ENCODE results near the gene UBE2O.
"Not testable (repeated sequence)": the region's sequence is repeated elsewhere in the genome, so short reads cannot be mapped to it uniquely, and the experiment has no call there.

UBE2O gene

DNA sequence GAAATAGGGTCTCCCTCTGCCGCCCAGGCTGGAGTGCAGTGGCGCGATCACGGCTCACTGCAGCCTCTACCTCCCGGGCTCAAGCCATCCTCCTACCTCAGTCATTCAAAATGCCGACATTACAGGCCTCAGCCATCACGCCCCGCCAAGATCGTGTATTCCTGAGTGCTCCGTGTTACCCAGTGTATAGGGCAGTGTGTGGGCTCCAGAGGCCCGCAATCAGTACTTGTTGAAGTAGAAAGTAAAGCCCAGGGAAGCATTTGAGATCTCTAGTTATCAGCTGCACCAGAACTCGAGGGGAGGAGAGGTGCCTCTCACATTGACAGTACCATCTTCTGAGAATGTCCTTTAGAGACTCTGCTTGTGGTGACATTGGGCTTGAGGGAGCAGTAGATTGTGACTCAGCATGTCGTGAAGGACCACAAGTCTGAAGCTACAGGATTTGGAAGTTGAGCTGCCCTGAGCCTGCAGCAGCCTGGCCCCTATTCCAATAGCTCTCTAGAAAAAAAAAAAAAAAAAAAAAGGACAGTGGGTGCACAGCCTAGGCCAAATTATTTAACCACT lies 98.1 kb downstream of the UBE2O start:
- H3K27ac Mint-ChIP-seq = peak overlapping the region; percentile 97
- peaks cover 9% of the 10 kb centered on the region for H3K36me3 Mint-ChIP-seq
- H3K27me3 Mint-ChIP-seq = peaks cover 26% of the 10 kb centered on the region
- H3K4me3 Mint-ChIP-seq = peak overlapping the region; percentile 87
- no peaks in the 10 kb centered on the region for H3K9me3 Mint-ChIP-seq
- no peak for DNase-seq
- CTCF ChIA-PET = interaction anchor here (1.0 to 1.5 kb wide), 2 partner anchors 31 to 42 kb away, joined by 4 read pairs; no protein-coding TSS in a partner anchor
- peaks cover 33% of the 10 kb centered on the region for H3K4me1 Mint-ChIP-seq

DNA sequence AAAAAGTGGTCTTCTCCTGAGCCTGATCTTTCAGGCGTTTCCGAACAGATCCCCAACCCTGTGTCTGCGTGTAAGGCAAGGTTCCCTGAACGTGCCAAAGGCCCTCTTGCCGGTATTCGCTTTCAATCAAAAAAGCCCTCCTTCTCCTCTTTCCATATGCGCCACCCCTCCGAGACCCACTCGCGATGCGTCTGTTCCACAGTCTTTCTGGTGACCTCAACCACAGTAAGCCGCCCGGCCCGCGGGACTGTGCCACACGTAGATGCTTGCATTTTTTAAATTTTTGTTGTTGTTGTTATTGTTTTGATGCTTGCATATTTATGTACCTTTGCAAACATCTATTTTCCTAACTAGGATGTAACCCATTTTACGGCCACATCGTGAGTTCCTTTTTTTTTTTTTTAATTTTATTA lies 98.6 kb downstream of the UBE2O start:
- CTCF ChIA-PET = interaction anchor here (1.1 to 2.9 kb wide), 3 partner anchors 31 to 74 kb away, joined by 3 to 23 read pairs (median 8); partner anchors contain the start of gene SPHK1
- Mint-ChIP-seq H3K27me3 (peaks cover 23% of the 10 kb centered on the region), H3K27ac (peak overlapping the region; percentile 97), H3K36me3 (peaks cover 9% of the 10 kb centered on the region), H3K9me3 (no peaks in the 10 kb centered on the region), H3K4me3 (peak overlapping the region; percentile 87), H3K4me1 (peaks cover 33% of the 10 kb centered on the region)
- DNase-seq = no peak

DNA sequence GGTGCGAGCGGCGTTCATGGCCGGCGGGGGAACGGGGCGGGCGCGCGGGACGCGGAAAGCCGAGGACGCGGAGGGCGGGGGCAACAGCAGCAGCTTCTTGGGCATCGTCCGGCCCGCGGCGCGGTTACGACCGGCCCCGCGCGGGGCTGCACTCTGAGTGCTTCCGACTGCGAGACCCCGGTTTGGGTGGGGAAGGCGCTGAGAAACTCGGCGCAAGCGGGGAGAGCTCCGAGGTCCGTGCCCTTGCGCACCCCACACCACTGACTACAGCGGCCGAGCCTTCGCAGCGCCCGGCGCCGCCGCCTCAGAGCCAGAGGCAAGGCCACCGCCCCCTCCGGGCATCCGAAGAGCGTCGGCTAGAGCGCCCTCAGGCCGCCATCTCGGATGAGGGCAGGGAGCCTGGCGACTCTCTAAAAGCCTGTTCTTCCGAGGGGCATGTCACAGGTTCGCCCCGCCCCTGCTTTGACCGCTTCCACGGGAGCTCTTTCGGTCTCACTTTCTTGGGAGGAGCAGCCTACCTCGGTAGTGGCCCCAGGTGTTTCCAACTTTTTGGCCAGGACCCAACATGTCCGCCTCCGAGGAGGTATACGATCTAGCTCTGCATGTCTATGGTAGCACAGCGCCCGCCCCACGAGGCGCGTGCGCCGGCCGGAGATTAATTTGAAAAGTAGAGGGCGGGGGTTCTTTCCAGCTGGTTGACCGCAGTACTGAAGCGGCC lies 99.2 kb downstream of the UBE2O start, which contains the start of gene PRPSAP1:
TSS of gene PRPSAP1 (minus strand) at position 318 of the 718 bp plus-strand sequence. CDS start at position 105, 213 bp downstream.
- Mint-ChIP-seq H3K4me3 (peak within 1 kb of the TSS; percentile 87), H3K4me1 (peaks cover 33% of the 10 kb centered on the region), H3K36me3 (peaks cover 9% of the 10 kb centered on the region), H3K27me3 (peaks cover 23% of the 10 kb centered on the region), H3K27ac (peak within 1 kb of the TSS; percentile 97), H3K9me3 (no peaks in the 10 kb centered on the region)
- peak; percentile 87 for DNase-seq
- CTCF ChIA-PET = interaction anchor here (1.1 to 2.9 kb wide), 3 partner anchors 32 to 74 kb away, joined by 3 to 23 read pairs (median 8); partner anchors contain the start of gene SPHK1

DNA sequence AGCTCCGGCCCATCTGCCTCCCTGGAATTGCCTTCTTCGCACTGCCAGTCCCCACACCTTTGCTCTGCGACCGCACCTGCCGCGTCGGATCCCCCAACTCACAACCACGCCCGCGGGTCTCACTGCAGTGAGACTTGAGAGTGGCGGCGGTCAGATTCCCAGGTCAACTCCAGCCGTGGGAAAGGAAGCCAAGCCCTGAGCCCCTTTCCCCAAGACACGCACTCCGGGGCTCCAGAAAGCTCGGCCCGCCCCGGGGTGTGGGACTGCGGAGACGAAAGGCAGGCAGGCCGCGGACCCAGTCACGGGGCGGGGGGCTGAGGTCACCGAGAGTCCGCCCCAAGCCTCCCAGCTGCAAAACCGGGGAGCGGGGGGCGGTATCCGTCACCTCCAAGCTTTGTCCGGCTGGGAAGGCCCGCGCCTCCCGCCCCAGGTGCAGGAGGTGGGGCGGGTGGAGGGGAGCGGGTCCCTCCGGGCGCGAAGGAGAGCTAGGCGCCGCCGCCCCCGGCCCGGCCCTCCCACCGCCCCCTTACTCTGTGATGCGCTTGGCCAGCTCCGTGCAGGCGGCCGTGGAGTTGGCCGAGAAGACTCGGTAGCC lies 99.9 kb downstream of the UBE2O start:
- peak overlapping the region; percentile 87 for H3K4me3 Mint-ChIP-seq
- peak; percentile 61 for DNase-seq
- no peaks in the 10 kb centered on the region for H3K9me3 Mint-ChIP-seq
- H3K4me1 Mint-ChIP-seq = peaks cover 33% of the 10 kb centered on the region
- CTCF ChIA-PET = interaction anchor here (1.1 to 2.9 kb wide), 4 partner anchors 17 to 491 kb away, joined by 4 to 23 read pairs (median 7); partner anchors contain the start of gene SPHK1
- H3K36me3 Mint-ChIP-seq = peaks cover 9% of the 10 kb centered on the region
- H3K27me3 Mint-ChIP-seq = peaks cover 20% of the 10 kb centered on the region
- peak overlapping the region; percentile 97 for H3K27ac Mint-ChIP-seq

DNA sequence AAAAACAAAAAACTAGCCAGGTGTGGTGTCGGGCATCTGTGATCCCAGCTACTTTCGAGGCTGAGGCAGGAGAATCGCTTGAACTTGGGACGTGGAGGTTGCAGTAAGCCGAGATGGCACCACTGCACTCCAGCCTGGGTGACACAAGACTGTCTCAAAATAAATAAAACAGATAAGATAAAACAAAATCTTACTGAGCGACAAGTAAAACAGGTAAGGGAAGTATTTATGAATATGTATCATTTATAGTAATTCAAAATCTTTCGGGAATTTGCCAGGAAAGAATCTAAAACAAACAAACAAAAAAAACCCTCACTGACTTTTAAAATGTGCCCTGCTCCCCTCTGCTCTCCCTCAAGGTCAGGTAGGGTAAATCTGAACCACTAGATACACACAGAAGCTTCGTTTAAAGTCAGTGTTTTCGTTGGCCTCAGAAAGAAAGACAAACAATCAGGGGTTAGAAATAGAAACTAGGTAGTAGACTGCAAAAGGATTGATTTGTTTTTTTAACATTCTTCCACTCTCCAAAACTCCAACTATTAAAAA lies 101.4 kb downstream of the UBE2O start:
- peaks cover 17% of the 10 kb centered on the region for H3K36me3 Mint-ChIP-seq
- DNase-seq = no peak
- no peak overlapping the region for H3K27ac Mint-ChIP-seq
- peak overlapping the region; percentile 87 for H3K4me3 Mint-ChIP-seq
- CTCF ChIA-PET = interaction anchor here (1.0 to 2.9 kb wide), 5 partner anchors 19 to 490 kb away, joined by 3 to 23 read pairs (median 6); partner anchors contain the start of gene SPHK1
- H3K9me3 Mint-ChIP-seq = no peaks in the 10 kb centered on the region
- H3K27me3 Mint-ChIP-seq = peaks cover 9% of the 10 kb centered on the region
- H3K4me1 Mint-ChIP-seq = peaks cover 29% of the 10 kb centered on the region

DNA sequence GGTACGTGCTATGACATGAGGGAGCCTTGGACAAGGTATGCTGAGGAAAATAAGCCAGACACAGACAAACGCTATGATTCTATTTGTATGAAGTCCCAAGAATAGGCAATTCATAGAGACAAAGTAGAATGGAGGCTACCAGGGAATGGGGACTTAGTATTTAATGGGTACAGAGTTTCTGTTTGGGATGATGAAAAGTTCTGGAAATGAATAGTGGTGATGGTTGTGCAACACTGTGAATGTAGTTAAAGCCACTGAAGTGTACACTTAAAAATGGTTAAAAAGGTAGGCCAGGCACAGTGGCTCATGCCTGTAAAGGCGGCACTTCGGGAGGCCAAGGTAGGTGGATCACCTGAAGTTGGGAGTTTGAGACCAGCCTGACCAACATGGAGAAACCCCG lies 102.5 kb downstream of the UBE2O start:
- Mint-ChIP-seq H3K36me3 (peaks cover 26% of the 10 kb centered on the region), H3K27me3 (peaks cover 4% of the 10 kb centered on the region), H3K9me3 (no peaks in the 10 kb centered on the region), H3K4me1 (peaks cover 29% of the 10 kb centered on the region), H3K4me3 (no peak overlapping the region), H3K27ac (no peak overlapping the region)
- CTCF ChIA-PET = no interaction called here
- DNase-seq = no peak

DNA sequence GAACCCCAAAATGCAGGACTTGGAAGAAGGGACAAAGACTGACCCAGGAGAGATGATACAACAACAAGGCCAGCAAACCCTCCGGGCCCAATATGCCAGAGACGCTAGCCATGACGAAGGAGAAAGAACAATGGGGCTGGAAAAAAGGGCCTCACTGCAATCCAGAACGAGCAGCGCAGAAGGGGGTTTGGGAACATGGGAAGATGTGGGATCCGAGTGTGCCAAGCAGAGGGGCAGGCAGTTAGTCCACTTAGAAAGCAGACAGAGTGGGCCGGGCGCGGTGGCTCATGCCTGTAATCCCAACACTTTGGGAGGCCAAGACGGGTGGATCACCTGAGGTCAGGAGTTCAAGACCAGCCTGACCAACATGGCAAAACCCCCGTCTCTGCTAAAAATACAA lies 106.0 kb downstream of the UBE2O start:
- CTCF ChIA-PET, H3K27ac Mint-ChIP-seq, DNase-seq, H3K9me3 Mint-ChIP-seq, H3K4me3 Mint-ChIP-seq, H3K4me1 Mint-ChIP-seq, H3K27me3 Mint-ChIP-seq: not testable (repeated sequence)
- H3K36me3 Mint-ChIP-seq = peaks cover 34% of the 10 kb centered on the region

DNA sequence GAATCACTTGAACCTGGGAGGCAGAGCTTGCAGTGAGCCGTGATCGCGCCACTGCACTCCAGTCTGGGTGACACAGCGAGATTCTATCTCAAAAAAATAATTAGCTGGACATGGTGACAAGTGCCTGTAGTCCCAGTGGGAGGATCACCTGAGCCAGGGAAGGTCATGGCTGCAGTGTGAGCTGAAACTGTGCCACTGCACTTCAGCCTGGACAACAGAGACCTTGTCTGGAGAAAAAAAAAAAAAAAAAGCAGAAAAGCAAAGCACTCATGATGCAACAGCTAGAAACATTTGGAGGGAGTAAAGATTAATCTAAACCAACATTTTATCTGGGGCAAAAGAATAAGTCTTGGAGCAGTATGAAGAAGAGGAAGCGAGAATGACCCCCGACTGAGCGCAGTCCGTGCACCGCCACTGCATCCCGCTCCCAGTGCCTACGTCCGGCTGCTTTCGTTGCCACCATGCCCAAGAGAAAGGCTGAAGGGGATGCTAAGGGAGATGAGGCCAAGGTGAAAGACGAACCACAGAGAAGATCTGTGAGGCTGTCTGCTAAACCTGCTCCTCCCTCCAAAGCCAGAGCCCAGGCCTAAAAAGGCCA lies 107.5 kb downstream of the UBE2O start:
- CTCF ChIA-PET = interaction anchor here (0.7 kb wide), 1 partner anchor 18 kb away, joined by 3 read pairs; no protein-coding TSS in a partner anchor
- H3K9me3 Mint-ChIP-seq = no peaks in the 10 kb centered on the region
- H3K36me3 Mint-ChIP-seq = peaks cover 34% of the 10 kb centered on the region

DNA sequence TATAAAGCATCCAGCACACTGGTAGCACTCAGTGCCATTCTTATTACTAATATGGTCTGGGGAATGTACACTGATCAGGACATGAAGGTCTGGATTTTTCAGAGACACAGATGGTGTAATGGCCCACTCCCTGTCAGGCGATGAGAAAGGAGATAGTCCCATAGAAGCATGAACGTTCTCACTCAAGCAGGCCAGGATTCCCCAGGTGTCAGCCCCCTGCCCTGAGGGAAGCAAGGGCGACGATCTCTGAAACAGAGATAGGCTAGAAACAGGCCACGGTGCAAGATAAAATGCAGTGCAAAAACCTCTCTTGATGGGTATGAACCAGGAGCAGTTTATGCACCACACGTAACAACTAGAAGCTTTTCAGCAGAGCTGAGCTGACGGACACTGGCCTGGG lies 109.8 kb downstream of the UBE2O start:
- H3K4me3 Mint-ChIP-seq = no peak overlapping the region
- H3K4me1 Mint-ChIP-seq = no peaks in the 10 kb centered on the region
- CTCF ChIA-PET = no interaction called here
- no peak for DNase-seq
- no peaks in the 10 kb centered on the region for H3K27me3 Mint-ChIP-seq
- H3K27ac Mint-ChIP-seq = no peak overlapping the region
- H3K9me3 Mint-ChIP-seq = no peaks in the 10 kb centered on the region
- H3K36me3 Mint-ChIP-seq = peaks cover 39% of the 10 kb centered on the region

More for the DNA sequence above, 107.5 kb downstream of the UBE2O start:
- no peaks in the 10 kb centered on the region for H3K27me3 Mint-ChIP-seq
- DNase-seq = no peak
- no peak overlapping the region for H3K4me3 Mint-ChIP-seq
- H3K27ac Mint-ChIP-seq = no peak overlapping the region
- H3K4me1 Mint-ChIP-seq = peaks cover 2% of the 10 kb centered on the region

DNA sequence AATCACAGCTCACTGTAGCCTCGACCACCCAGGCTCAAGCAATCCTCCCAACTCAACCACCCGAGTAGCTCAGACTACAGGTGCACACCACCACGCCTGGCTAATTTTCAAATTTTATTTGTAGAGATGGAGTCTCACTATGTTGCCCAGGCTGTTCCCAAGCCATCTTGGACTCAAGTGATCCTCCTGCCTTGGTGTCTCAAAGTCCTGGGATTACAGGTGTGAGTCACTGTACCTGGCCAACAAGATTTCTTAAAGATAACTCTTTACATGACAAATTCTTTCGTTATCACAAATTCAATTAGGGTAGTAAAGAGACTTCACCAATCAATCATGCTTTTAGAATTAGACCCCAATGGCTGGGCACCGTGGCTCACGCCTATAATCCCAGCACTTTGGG lies 111.7 kb downstream of the UBE2O start:
- H3K9me3 Mint-ChIP-seq = no peaks in the 10 kb centered on the region
- peaks cover 27% of the 10 kb centered on the region for H3K36me3 Mint-ChIP-seq
- peaks cover 4% of the 10 kb centered on the region for H3K4me1 Mint-ChIP-seq
- H3K4me3 Mint-ChIP-seq = no peak overlapping the region
- CTCF ChIA-PET = no interaction called here
- no peaks in the 10 kb centered on the region for H3K27me3 Mint-ChIP-seq
- DNase-seq = no peak
- H3K27ac Mint-ChIP-seq = no peak overlapping the region

Data from activated naive CD4-positive, alpha-beta T cell treated with anti-CD3 and anti-CD28 coated beads, Interleukin-2, amount 10 ng/mL, durations not matched to agents 7 days and 5 days (primary cell).